GM18519 (cell line): ENCODE results near the gene KIAA0232.
"Not testable (repeated sequence)": the region's sequence is repeated elsewhere in the genome, so short reads cannot be mapped to it uniquely, and the experiment has no call there.

ENCODE experiments used
- ATAC-seq: cut with Tn5 transposase; IDR thresholded peaks from one replicate; pipeline ENCODE4 v1.9.1; 2021; ENCODE audit warnings: mild to moderate bottlenecking, moderate library complexity; ENCODE audit not compliant: unreplicated experiment, low FRiP score

Gene KIAA0232

DNA sequence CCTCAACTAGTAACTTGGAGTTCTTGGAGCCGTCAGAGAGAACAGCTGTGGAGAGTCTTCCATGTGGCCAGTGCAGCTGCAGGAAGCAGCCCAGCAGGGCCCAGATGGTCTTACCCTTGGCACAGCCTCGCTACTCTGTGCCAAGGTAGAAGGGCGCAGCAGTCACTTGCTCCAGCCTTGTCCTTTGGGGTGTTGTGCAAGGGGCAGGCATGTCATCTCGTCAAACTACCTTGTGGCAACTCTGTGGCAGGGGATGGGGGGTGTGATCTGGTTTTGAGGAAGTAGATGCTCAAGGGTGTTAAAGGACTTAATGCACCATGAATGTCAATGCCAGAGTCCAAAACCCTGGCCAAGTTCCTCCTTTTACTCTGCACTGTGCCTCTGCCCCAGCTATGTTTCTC lies 92.9 kb downstream of the KIAA0232 start:
- ATAC-seq: no peak

GRCh38 chr4:6876440-6876839 lies 93.9 kb downstream of the KIAA0232 start:
- ATAC-seq: no peak

DNA sequence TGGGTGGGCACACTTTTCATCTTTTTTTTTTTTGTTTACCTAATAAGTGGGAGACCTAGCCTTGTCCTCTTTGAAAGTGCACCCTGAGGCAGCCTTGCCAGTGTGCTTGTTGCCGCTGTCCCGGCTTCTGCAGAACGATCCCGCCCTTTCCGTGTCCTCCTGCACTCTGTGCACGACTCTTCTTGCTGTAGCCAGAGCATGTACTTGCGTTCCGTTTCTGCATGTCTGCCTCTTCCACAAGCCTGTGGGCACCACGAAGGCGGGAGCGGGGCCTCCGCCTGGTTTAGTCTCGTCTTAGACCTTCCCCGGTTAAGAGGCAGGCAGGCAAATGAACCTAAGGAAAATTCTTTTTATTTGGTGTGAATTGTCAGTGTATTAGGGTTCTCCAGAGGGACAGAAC lies 94.5 kb downstream of the KIAA0232 start:
- no peak for ATAC-seq

DNA sequence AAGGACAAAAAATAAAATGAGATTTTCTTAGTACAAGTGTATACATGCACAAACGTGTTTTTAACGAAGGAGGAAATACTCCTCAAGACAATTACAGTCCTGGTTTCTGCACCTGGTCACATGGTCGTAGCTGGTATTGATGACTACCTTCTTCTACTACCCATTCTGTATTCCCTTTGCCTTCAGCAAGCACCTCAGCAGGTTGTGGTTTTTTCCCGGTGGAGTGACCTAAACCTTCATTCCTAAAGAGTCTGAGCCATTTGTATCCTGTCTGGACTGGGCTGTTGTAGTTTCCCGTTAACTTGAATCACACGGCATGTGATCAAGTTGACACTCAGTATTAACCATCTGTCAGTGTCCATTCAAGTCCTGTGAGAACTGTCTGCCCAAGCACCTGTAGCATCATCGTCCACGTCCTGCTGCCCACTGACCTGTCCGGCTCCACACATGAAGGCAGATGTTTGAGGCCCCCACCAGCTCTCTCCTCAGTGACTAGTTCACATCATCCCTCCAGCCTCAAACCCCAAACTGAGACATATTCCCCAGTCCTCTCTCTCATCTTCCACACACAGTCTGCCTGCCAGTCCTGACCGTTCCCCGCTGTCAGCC lies 96.0 kb downstream of the KIAA0232 start:
- no peak for ATAC-seq

- ATAC-seq: no peak
Observed at GRCh38 chr4:6880691-6881090, 98.2 kb downstream of the KIAA0232 start.

GRCh38 chr4:6881908-6882307 lies 99.4 kb downstream of the KIAA0232 start:
- ATAC-seq: no peak

DNA sequence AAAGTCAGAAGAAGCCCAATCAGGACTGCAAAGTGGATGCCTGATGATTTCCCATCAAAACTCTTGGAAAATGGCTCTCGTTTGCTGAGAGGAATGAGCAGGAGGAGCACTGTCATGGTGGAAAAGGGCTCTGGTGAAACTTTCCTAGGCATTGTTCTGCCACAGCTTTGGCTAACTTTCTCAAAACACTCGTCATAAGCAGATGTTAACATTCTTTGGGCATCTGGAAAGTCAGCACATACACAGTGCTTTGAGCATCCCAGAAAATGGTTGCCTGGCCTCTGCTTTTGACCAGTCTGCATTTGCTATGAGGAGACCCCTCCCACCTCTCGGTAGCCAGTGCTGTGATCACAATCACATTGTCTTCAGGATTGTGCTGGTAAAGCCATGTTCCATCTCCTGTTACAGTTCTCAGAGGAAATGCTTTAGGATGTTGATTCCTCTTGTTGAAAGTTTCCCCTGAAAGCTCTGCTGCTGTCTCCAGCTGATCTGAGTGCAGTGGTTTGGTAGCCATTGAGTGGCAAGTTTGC lies 101.9 kb downstream of the KIAA0232 start:
- no peak for ATAC-seq

DNA sequence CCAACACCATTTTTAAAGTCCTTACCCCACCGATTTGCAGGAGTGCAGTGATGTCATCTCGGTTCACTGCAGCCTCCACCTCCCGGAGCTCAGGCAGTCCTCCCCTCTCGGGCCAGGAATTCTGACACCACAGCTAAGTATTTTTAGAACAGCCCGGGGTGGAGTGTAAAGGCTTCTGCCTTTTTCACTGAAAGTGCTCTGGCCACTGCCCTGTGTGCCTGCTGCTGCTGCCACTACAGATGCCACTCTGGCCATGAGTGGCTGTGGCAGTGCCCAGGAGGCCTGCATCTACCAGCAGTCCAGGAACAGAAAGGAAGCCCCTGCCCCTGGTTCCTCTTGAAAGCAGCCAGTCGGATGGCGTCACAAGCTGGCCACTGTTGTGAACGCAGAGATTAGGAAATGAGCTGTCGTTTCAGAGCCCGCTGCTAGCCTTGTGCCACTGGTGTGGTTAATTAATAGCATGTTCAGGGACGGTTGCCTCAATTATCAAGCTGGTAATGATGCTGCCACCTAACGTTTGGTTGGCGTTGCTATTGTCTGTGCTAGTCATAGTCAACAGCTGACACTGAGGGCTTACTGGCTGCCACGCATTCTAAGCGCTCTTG lies 103.5 kb downstream of the KIAA0232 start:
- ATAC-seq: no peak

DNA sequence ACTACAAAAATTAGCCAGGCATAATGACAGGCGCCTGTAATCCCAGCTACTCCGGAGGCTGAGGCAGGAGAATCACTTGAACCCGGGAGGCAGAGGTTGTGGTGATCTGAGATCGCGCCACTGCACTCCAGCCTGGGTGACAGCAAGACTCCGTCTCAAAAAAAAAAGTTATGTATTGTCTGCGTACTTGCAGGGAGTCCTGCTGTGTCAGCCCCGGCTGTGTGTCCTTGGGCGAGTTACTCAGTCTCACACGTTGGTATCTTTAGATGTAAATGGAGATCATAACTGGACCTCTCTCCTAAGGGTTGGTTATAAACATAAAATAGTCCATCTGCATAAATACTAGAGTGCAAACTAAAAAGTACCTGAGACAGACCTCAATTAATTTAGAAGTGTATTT lies 104.4 kb downstream of the KIAA0232 start:
- no peak for ATAC-seq

DNA sequence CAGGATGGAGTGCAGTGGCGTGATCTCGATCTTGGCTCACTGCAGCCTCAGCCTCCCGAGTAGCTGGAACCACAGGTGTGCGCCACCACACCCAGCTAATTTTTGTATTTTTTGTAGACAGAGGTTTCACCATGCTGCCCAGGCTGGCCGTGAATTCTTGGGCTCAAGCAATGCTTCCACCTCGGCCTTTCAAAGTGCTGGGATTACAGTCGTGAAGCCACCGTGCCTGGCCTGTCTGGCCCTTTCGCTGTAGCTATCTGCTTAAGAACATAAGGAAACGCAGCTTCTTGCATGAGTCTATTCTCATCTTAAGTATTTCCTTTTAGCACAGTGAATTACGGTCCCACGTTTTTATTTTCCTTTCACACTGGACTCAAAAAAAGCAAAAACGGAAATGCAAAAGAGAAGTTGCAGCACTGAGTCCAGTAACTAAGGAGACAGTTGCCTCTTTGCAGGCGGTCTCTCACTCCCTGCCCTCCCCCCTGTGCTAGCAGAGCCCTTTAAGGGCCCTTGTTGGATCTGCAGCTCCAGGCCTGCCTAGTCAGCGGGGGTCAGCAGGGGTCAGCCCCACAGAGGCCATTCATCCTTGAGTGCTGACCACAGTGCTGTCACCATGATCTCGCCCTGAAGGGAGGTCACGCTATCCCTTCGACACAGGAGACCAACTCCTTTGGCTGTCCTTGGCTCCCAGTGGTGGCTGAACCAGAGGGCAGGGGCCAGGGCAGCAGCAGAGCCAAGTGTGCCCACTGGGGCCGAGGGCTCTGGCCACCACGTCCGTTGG lies 105.3 kb downstream of the KIAA0232 start:
- ATAC-seq: no peak

- ATAC-seq: no peak
Observed at GRCh38 chr4:6888506-6889071, 106.1 kb downstream of the KIAA0232 start.

DNA sequence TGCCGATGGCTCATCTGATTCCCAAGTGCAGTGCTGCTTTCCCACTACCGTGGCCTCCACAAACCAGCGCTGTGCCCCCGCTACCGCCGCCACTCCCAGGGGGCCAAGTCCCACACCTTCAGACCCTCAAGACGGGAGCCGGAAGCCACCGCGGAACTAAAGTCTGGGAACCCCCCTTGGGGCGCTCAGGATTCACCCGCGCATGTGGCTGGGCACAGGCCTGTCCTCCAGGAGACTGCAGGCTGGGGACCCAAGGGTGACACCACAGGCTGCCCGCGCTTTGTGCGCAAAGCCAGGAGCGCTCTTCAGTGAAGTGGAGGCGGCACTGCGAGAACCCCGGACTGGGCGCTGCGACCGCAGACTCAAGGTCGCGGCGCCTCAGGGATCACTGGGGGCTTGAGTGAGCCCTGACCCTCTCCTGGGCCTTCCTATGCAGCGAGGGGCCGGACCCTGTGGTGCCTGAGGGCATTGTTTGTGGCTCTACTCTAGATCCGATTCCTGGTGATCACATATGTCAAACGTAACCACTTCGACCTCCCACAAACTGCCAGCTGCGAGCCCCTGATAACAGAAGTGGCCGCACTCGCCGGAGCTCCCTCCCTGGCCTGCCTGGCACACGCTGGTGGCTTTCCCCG lies 106.7 kb downstream of the KIAA0232 start:
- ATAC-seq: no peak

- ATAC-seq: no peak
Observed at GRCh38 chr4:6889736-6890324, 107.3 kb downstream of the KIAA0232 start.

DNA sequence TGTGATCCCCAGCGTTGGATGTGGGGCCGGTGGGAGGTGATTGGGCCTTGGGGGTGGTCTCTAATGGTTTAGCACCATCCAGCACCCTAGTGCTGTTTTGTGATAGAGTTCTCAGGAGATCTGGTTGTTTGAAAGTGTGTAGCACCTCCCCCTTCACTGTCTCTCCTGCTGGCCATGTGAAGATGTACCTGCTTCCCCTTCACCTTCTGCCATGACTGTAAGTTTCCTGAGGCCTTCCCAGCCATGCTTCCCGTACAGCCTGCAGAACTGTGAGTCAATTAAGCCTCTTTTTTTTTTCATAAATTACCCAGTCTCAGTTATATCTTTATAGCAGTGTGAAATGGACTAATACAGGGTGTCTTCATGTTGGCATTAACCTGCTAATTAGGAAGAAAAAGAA lies 107.8 kb downstream of the KIAA0232 start:
- no peak for ATAC-seq

- ATAC-seq: not testable (repeated sequence)
Observed at GRCh38 chr4:6890971-6891370, 108.4 kb downstream of the KIAA0232 start.

- ATAC-seq: no peak
Observed at GRCh38 chr4:6891436-6892170, 109.1 kb downstream of the KIAA0232 start.

DNA sequence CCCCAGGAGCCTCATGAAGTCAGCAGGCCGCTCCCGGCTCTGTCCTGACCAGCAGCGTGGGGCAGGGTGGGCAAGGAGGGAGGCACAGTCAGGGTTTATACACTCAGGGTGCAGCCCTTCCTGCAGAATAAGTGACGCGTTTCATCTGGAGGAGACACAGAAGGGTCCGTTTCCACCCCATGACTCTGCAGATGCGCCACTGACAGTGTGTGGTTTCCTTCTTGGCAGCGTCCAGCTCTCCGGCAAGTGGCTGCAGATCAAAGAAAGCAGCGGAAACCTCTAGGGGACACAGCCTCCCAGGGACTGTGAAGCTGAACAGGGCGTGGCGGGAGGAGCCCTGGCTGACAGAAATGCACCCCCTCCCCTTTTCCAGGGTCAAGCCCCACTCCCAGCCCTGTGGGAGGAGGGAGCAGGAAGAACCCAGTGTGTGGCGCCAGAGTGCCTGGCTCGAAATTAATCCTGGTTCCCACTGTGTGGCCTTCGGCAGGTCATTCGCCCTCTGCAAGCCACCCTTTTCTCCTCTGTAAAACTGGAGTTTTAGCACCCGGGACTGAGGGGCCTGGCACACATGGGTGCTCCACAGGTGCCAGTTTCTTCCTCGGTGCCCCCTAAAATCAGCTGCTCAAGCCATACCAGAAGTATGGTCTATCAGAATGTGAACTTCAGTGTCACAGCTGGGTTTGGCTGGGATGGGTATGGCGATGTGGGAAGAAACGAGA lies 109.8 kb downstream of the KIAA0232 start:
- no peak for ATAC-seq

DNA sequence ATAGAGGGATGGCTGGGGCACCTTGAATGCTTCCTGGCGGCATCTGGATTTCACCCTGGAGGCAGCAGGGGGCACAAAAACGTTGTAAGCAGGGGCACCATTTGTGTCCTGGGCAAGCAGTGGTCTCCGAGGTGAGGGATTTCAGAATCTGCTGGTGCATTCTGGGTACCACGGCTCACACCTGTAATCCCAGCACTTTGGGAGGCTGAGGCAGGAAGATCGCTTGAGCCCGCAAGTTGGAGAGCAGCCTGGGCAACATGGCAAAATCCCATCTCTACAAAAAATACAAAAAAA lies 110.3 kb downstream of the KIAA0232 start:
- no peak for ATAC-seq

- no peak for ATAC-seq
Observed at GRCh38 chr4:6893449-6894085, 111.0 kb downstream of the KIAA0232 start.
